Gastroesophageal sphincter (tissue), 3 donors: ENCODE data around the gene DPP7.

ENCODE experiments used
- CTCF ChIP-seq, 4 experiments: fragments of 200-600 bp in 2 of 4; fragments of 450-650 bp in 2 of 4; sonication (generic) in 1 of 4; IDR thresholded peaks; one replicate each; pipeline ENCODE4 v1.5.1; 2017 to 2019; ENCODE audit warnings: antibody characterized with exemption in 4 of 4, mild to moderate bottlenecking in 2 of 4, moderate library complexity in 2 of 4
- EP300 ChIP-seq: sonication (generic); formaldehyde crosslinking; IDR thresholded peaks from one replicate; pipeline ENCODE4 v1.6.1; 2017; ENCODE audit warnings: antibody characterized with exemption, mild to moderate bottlenecking
- POLR2A ChIP-seq, 2 donors: fragments of 450-650 bp; IDR thresholded peaks; one replicate each; pipeline ENCODE4 v1.6.1; 2017; ENCODE audit warnings: antibody characterized with exemption in 2 of 2, mild to moderate bottlenecking in 2 of 2, moderate library complexity in 1 of 2
- POLR2AphosphoS5 ChIP-seq: sonication (generic); formaldehyde crosslinking; IDR thresholded peaks from one replicate; pipeline ENCODE4 v1.6.1; 2017; ENCODE audit warnings: antibody characterized with exemption

- no peak for TF ChIP-seq CTCF (IDR thresholded peaks at IDR 0.05)
- no peak for TF ChIP-seq POLR2A (IDR thresholded peaks at IDR 0.05)
- TF ChIP-seq POLR2AphosphoS5, result no peak
- TF ChIP-seq EP300, result no peak
These were observed 44.1 kb upstream of the DPP7 start for GRCh38 chr9:137158625-137159024.
